KMS-11 (cell line): ENCODE data around the gene TTC14.

Experiments
- H2AFZ ChIP-seq: fragments of 200-600 bp; sonication (generic); 2 replicates; pipeline ENCODE4 v1.6.1; 2016; ENCODE audit warnings: antibody characterized with exemption, mixed run types, low read depth
- H3K27ac ChIP-seq: fragments of 200-600 bp; sonication (generic); 2 replicates; pipeline ENCODE4 v1.6.1; 2016; ENCODE audit warnings: mild to moderate bottlenecking, mixed run types
- H3K27me3 ChIP-seq: fragments of 200-600 bp; sonication (generic); 2 replicates; pipeline ENCODE4 v1.6.1; 2017; ENCODE audit warnings: mild to moderate bottlenecking, low read depth, mixed run types, moderate library complexity; ENCODE audit not compliant: insufficient read depth
- H3K36me3 ChIP-seq: fragments of 200-600 bp; sonication (generic); 2 replicates; pipeline ENCODE4 v1.6.1; 2017; ENCODE audit warnings: mild to moderate bottlenecking, mixed run types; ENCODE audit not compliant: insufficient read depth
- H3K4me1 ChIP-seq: fragments of 200-600 bp; sonication (generic); 2 replicates; pipeline ENCODE4 v1.6.1; 2016; ENCODE audit warnings: mild to moderate bottlenecking, low read depth, mixed run types; ENCODE audit not compliant: poor library complexity, severe bottlenecking
- H3K4me2 ChIP-seq: fragments of 200-600 bp; sonication (generic); 2 replicates; pipeline ENCODE4 v1.7.0; 2016; ENCODE audit warnings: mild to moderate bottlenecking, mixed run types
- H3K4me3 ChIP-seq: fragments of 200-600 bp; sonication (generic); IDR thresholded peaks from 2 replicates; pipeline ENCODE4 v1.6.1; 2017; ENCODE audit warnings: low read depth, low read length, mixed read lengths; ENCODE audit not compliant: insufficient read depth
- H3K79me2 ChIP-seq: fragments of 200-600 bp; sonication (generic); 2 replicates; pipeline ENCODE4 v1.6.1; 2016; ENCODE audit warnings: low read depth, mixed run types; ENCODE audit not compliant: insufficient read depth
- H3K9ac ChIP-seq: fragments of 200-600 bp; sonication (generic); 2 replicates; pipeline ENCODE4 v1.6.1; 2016; ENCODE audit warnings: mild to moderate bottlenecking, mixed run types
- H4K20me1 ChIP-seq: fragments of 200-600 bp; sonication (generic); 2 replicates; pipeline ENCODE4 v1.6.1; 2016; ENCODE audit warnings: mild to moderate bottlenecking, mixed run types; ENCODE audit not compliant: insufficient read depth
- CTCF ChIP-seq: fragments of 200-600 bp; sonication (generic); conservative IDR thresholded peaks from 2 replicates; pipeline ENCODE4 v1.6.1; 2017; ENCODE audit warnings: low read depth, mild to moderate bottlenecking, antibody characterized with exemption, low read length, moderate library complexity, mixed read lengths

TTC14 gene

GRCh38 chr3:180601688-180602666 lies at the start of gene TTC14:
TSS of gene TTC14 (plus strand) at chr3:180602163. CDS start at chr3:180602262, 99 bp downstream.
- Histone ChIP-seq H3K27ac (peak within 1 kb of the TSS; percentile 85), H3K36me3 (peaks cover 20% of the 10 kb centered on the region; the same call in 1 of the 2 replicates), H3K79me2 (peaks cover 25% of the 10 kb centered on the region), H3K4me3 (peak within 1 kb of the TSS; percentile 91), H4K20me1 (no peaks in the 10 kb centered on the region), H2AFZ (peak within 1 kb of the TSS; percentile 89), H3K9ac (peak within 1 kb of the TSS; percentile 77), H3K4me2 (peak within 1 kb of the TSS; percentile 73), H3K4me1 (peaks cover 10% of the 10 kb centered on the region), H3K27me3 (no peaks in the 10 kb centered on the region)
- no peak for TF ChIP-seq CTCF

GRCh38 chr3:180563406-180563805 lies 38.6 kb upstream of the TTC14 start:
- H3K79me2 ChIP-seq: no peaks in the 10 kb centered on the region
- no peak overlapping the region for H3K27ac ChIP-seq
- H3K4me2 ChIP-seq: no peak overlapping the region
- H3K4me3 ChIP-seq: no peak overlapping the region
- H2AFZ ChIP-seq: no peak overlapping the region
- no peaks in the 10 kb centered on the region for H3K27me3 ChIP-seq
- no peak for TF ChIP-seq CTCF
- H4K20me1 ChIP-seq: no peaks in the 10 kb centered on the region
- no peak overlapping the region for H3K9ac ChIP-seq
- no peaks in the 10 kb centered on the region for H3K4me1 ChIP-seq
- H3K36me3 ChIP-seq: no peaks in the 10 kb centered on the region

GRCh38 chr3:180564676-180565075 lies 37.3 kb upstream of the TTC14 start:
- H3K4me3 ChIP-seq: no peak overlapping the region
- H3K27me3 ChIP-seq: no peaks in the 10 kb centered on the region
- H3K9ac ChIP-seq: no peak overlapping the region
- no peaks in the 10 kb centered on the region for H4K20me1 ChIP-seq
- no peak overlapping the region for H3K4me2 ChIP-seq
- TF ChIP-seq CTCF: no peak
- no peak overlapping the region for H2AFZ ChIP-seq
- no peaks in the 10 kb centered on the region for H3K4me1 ChIP-seq
- no peaks in the 10 kb centered on the region for H3K36me3 ChIP-seq
- H3K27ac ChIP-seq: no peak overlapping the region
- H3K79me2 ChIP-seq: no peaks in the 10 kb centered on the region

GRCh38 chr3:180570238-180570637 lies 31.7 kb upstream of the TTC14 start:
- no peak overlapping the region for H3K4me3 ChIP-seq
- H3K4me2 ChIP-seq: no peak overlapping the region
- H3K27me3 ChIP-seq: no peaks in the 10 kb centered on the region
- no peak overlapping the region for H2AFZ ChIP-seq
- H3K9ac ChIP-seq: no peak overlapping the region
- H3K4me1 ChIP-seq: no peaks in the 10 kb centered on the region
- no peak overlapping the region for H3K27ac ChIP-seq
- H3K36me3 ChIP-seq: no peaks in the 10 kb centered on the region
- H4K20me1 ChIP-seq: no peaks in the 10 kb centered on the region
- no peak for TF ChIP-seq CTCF
- H3K79me2 ChIP-seq: no peaks in the 10 kb centered on the region
